WTC11 (cell line): Measurements from ENCODE around the gene MMAB. TPM values are rescaled to one million over a fixed set of nuclear protein-coding genes. Genes with fewer than 3 reads are reported as not detected.

Experiments used
- ATAC-seq: fragments of 200-7000 bp; cut with Tn5 transposase; 2 replicates; pipeline ENCODE4 v1.10.0; 2021; ENCODE audit warnings: mild to moderate bottlenecking, moderate library complexity
- CTCF ChIA-PET: fragments of 300-600 bp; sonication (Branson Sonifier 250); formaldehyde crosslinking; loops from one replicate; lab custom pipeline; 2021; ENCODE audit warnings: antibody characterized with exemption; lab: Charles Lee
- POLR2A ChIA-PET: fragments of 350-600 bp; sonication (Branson Sonifier 250); formaldehyde crosslinking; loops from one replicate; lab custom pipeline; 2021; ENCODE audit warnings: antibody characterized with exemption; lab: Charles Lee
- DNase-seq: peaks from one replicate; pipeline ENCODE4 v3.0.0; 2021; ENCODE audit warnings: low spot score
- H3K27ac Mint-ChIP-seq: 2 replicates; pipeline ENCODE4 v1.8.0; 2021; ENCODE audit warnings: mixed read lengths
- H3K27me3 Mint-ChIP-seq: 2 replicates; pipeline ENCODE4 v1.8.0; 2021; ENCODE audit warnings: low read depth, mild to moderate bottlenecking, moderate library complexity, mixed read lengths
- H3K36me3 Mint-ChIP-seq: 2 replicates; pipeline ENCODE4 v1.8.0; 2021; ENCODE audit warnings: mixed read lengths
- H3K4me1 Mint-ChIP-seq: 2 replicates; pipeline ENCODE4 v1.8.0; 2022; ENCODE audit warnings: mixed read lengths
- H3K4me3 Mint-ChIP-seq: 2 replicates; pipeline ENCODE4 v1.8.0; 2021; ENCODE audit warnings: mild to moderate bottlenecking, moderate library complexity, mixed read lengths
- H3K9me3 Mint-ChIP-seq: 2 replicates; pipeline ENCODE4 v1.8.0; 2021; ENCODE audit warnings: mixed read lengths
- ELF4 ChIP-seq: sonication (generic); formaldehyde crosslinking; IDR thresholded peaks from 2 replicates; pipeline ENCODE4 v1.8.1; 2022; ENCODE audit warnings: low read depth, mild to moderate bottlenecking, moderate library complexity, missing genetic modification reagents
- GABPB1 ChIP-seq: sonication (generic); formaldehyde crosslinking; IDR thresholded peaks from 2 replicates; pipeline ENCODE4 v1.8.1; 2023; ENCODE audit warnings: mild to moderate bottlenecking, missing genetic modification reagents
- GTF2I ChIP-seq: fragments of 250-450 bp; sonication (Bioruptor Pico); conservative IDR thresholded peaks from 2 replicates; pipeline ENCODE4 v1.4.0; 2021; ENCODE audit warnings: mild to moderate bottlenecking
- KAT7 ChIP-seq: sonication (generic); formaldehyde crosslinking; IDR thresholded peaks from 2 replicates; pipeline ENCODE4 v1.8.1; 2023; ENCODE audit warnings: missing genetic modification reagents, mild to moderate bottlenecking, borderline replicate concordance
- MXD4 ChIP-seq: fragments of 250-450 bp; sonication (Bioruptor Pico); IDR thresholded peaks from 2 replicates; pipeline ENCODE4 v1.8.0; 2021; ENCODE audit warnings: mild to moderate bottlenecking, moderate library complexity, borderline replicate concordance
- MYBL2 ChIP-seq: sonication (generic); formaldehyde crosslinking; IDR thresholded peaks from 2 replicates; pipeline ENCODE4 v1.8.1; 2023; ENCODE audit warnings: mild to moderate bottlenecking, moderate library complexity, missing genetic modification reagents
- NR2C2 ChIP-seq: sonication (generic); formaldehyde crosslinking; IDR thresholded peaks from 2 replicates; pipeline ENCODE4 v1.8.0; 2022; ENCODE audit warnings: mild to moderate bottlenecking, missing genetic modification reagents
- OVOL2 ChIP-seq: fragments of 250-450 bp; sonication (Bioruptor Pico); IDR thresholded peaks from 2 replicates; pipeline ENCODE4 v1.9.0; 2021; ENCODE audit warnings: mild to moderate bottlenecking, borderline replicate concordance
- RORB ChIP-seq: fragments of 250-450 bp; sonication (Bioruptor Pico); IDR thresholded peaks from 2 replicates; pipeline ENCODE4 v1.9.0; 2021; ENCODE audit warnings: mild to moderate bottlenecking
- SMAD4 ChIP-seq: sonication (generic); formaldehyde crosslinking; IDR thresholded peaks from 2 replicates; pipeline ENCODE4 v1.8.0; 2022; ENCODE audit warnings: mild to moderate bottlenecking, missing genetic modification reagents
- TEAD4 ChIP-seq: sonication (generic); formaldehyde crosslinking; IDR thresholded peaks from 2 replicates; pipeline ENCODE4 v1.8.0; 2022; ENCODE audit warnings: mild to moderate bottlenecking, missing genetic modification reagents
- ZBTB21 ChIP-seq: sonication (generic); formaldehyde crosslinking; IDR thresholded peaks from 2 replicates; pipeline ENCODE4 v1.8.1; 2023; ENCODE audit warnings: mild to moderate bottlenecking, missing genetic modification reagents, borderline replicate concordance
- ZNF232 ChIP-seq: sonication (generic); formaldehyde crosslinking; IDR thresholded peaks from 2 replicates; pipeline ENCODE4 v1.8.0; 2022; ENCODE audit warnings: mild to moderate bottlenecking, missing genetic modification reagents
- ZNF317 ChIP-seq: sonication (generic); formaldehyde crosslinking; IDR thresholded peaks from 2 replicates; pipeline ENCODE4 v1.8.1; 2023; ENCODE audit warnings: low read depth, mild to moderate bottlenecking, moderate library complexity, missing genetic modification reagents, borderline replicate concordance
- total RNA-seq: library from RNA; stranded (reverse); gene quantifications from 3 replicates; pipeline ENCODE4 v1.2.3, GENCODE V29; 2021
- TF ChIP-seq, protein P1 (sequence below): fragments of 250-450 bp; sonication (Bioruptor Pico); IDR thresholded peaks from 2 replicates; pipeline ENCODE4 v1.9.0; 2021; ENCODE audit warnings: mild to moderate bottlenecking, borderline replicate concordance
- TF ChIP-seq, protein P2 (sequence below): fragments of 250-450 bp; sonication (Bioruptor Pico); IDR thresholded peaks from 2 replicates; pipeline ENCODE4 v1.8.0; 2021; ENCODE audit warnings: mild to moderate bottlenecking
- TF ChIP-seq, protein P3 (sequence below): sonication (generic); formaldehyde crosslinking; IDR thresholded peaks from 2 replicates; pipeline ENCODE4 v1.8.1; 2023; ENCODE audit warnings: mild to moderate bottlenecking, moderate library complexity, missing genetic modification reagents
- TF ChIP-seq, protein P4 (sequence below): sonication (generic); formaldehyde crosslinking; IDR thresholded peaks from 2 replicates; pipeline ENCODE4 v1.8.1; 2022; ENCODE audit warnings: missing genetic modification reagents, borderline replicate concordance
- TF ChIP-seq, protein P5 (sequence below): fragments of 250-450 bp; sonication (Bioruptor Pico); IDR thresholded peaks from 2 replicates; pipeline ENCODE4 v2.1.2; 2022; ENCODE audit warnings: mild to moderate bottlenecking, moderate library complexity
- TF ChIP-seq, protein P6 (sequence below): fragments of 250-450 bp; sonication (Bioruptor Pico); IDR thresholded peaks from 2 replicates; pipeline ENCODE4 v1.9.0; 2021; ENCODE audit warnings: mild to moderate bottlenecking

The MMAB gene
- total RNA-seq, 1 experiment from 2014 or later: 22.0 TPM

DNA sequence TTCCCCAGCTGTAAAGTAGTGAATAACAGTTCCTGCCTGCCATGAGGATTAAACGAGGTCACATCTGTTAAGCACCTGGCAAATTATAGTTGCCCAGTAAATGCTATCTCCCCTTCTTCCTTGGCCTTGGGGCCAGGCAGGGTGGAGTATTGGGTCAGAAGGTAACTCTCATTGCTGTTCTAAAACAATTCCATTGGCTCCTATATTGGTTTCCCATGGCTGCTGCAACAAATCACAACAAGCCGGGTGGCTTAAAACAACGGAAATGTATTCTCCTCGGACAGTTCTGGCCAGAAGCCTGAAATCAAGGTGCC lies 31.9 kb downstream of the MMAB start:
- ChIA-PET POLR2A (no interaction called here), CTCF (interaction anchor here (1.0 to 1.1 kb wide), 2 partner anchors 22 to 107 kb away, joined by 3 read pairs; no protein-coding TSS in a partner anchor)
- DNase-seq (no peak), ATAC-seq (no peak)
- no peaks in the 10 kb centered on the region for H3K9me3 Mint-ChIP-seq
- H3K36me3 Mint-ChIP-seq: no peaks in the 10 kb centered on the region
- H3K27ac Mint-ChIP-seq: no peak overlapping the region
- no peak overlapping the region for H3K4me3 Mint-ChIP-seq
- no peaks in the 10 kb centered on the region for H3K4me1 Mint-ChIP-seq
- no peaks in the 10 kb centered on the region; the same call in 1 of the 2 replicates for H3K27me3 Mint-ChIP-seq
- TF ChIP-seq KAT7 (CRISPR knock-in tag): no peak

DNA sequence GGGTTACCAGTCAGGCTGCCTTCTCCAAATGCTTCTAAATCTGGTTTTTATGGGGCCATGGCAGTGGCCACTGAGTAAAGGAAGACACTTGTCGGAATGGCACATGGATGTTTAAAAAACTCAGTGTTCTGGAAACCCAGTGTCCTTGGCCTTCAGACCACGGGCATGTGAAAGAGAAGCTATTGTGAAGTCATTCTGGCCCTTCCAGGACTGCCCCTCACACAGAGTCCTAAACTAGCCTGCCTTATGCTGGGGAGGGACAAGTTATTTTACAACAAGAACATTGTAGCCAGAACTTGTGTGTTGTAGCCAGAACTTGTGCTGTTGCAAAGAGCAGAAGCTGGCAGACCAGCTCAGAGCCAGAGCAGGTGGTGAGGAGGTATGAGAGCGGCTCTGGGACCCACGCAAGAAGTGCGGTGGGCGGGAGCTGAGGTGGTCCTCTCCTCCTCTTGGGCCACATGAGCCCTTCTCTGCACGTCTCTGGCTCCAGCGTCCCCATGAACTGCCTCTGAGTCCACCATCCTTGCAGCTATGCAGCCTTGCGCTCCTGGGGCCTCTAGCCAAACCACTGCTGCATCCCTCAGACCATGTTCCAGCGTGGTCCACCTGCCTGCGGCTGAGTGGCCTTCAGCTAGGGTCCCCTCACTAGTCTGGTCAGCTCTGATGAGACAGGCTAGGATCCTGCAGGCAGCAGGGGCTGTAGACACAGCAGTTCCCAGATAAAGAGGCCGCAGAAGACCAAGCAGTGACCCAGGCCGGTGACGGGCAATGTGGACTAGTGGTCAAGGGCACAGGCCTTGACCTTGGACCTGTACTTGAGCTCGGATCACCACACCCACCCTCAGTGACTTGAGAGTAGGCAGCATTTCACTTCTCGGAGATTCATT lies 32.5 kb downstream of the MMAB start:
- ChIA-PET POLR2A (no interaction called here), CTCF (interaction anchor here (0.7 to 1.1 kb wide), 3 partner anchors 22 to 113 kb away, joined by 3 to 4 read pairs (median 3); no protein-coding TSS in a partner anchor)
- ATAC-seq (no peak), DNase-seq (no peak)
- Mint-ChIP-seq H3K36me3 (no peaks in the 10 kb centered on the region), H3K9me3 (no peaks in the 10 kb centered on the region), H3K27ac (no peak overlapping the region), H3K27me3 (no peaks in the 10 kb centered on the region; the same call in 1 of the 2 replicates), H3K4me1 (no peaks in the 10 kb centered on the region), H3K4me3 (no peak overlapping the region)
- TF ChIP-seq ELF4 (CRISPR knock-in tag): no peak
- no peak for TF ChIP-seq MXD4 (CRISPR knock-in tag)
- TF ChIP-seq, protein P1, sequence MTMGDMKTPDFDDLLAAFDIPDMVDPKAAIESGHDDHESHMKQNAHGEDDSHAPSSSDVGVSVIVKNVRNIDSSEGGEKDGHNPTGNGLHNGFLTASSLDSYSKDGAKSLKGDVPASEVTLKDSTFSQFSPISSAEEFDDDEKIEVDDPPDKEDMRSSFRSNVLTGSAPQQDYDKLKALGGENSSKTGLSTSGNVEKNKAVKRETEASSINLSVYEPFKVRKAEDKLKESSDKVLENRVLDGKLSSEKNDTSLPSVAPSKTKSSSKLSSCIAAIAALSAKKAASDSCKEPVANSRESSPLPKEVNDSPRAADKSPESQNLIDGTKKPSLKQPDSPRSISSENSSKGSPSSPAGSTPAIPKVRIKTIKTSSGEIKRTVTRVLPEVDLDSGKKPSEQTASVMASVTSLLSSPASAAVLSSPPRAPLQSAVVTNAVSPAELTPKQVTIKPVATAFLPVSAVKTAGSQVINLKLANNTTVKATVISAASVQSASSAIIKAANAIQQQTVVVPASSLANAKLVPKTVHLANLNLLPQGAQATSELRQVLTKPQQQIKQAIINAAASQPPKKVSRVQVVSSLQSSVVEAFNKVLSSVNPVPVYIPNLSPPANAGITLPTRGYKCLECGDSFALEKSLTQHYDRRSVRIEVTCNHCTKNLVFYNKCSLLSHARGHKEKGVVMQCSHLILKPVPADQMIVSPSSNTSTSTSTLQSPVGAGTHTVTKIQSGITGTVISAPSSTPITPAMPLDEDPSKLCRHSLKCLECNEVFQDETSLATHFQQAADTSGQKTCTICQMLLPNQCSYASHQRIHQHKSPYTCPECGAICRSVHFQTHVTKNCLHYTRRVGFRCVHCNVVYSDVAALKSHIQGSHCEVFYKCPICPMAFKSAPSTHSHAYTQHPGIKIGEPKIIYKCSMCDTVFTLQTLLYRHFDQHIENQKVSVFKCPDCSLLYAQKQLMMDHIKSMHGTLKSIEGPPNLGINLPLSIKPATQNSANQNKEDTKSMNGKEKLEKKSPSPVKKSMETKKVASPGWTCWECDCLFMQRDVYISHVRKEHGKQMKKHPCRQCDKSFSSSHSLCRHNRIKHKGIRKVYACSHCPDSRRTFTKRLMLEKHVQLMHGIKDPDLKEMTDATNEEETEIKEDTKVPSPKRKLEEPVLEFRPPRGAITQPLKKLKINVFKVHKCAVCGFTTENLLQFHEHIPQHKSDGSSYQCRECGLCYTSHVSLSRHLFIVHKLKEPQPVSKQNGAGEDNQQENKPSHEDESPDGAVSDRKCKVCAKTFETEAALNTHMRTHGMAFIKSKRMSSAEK (CRISPR knock-in tag): no peak
- TF ChIP-seq MYBL2 (CRISPR knock-in tag): no peak
- TF ChIP-seq, protein P2, sequence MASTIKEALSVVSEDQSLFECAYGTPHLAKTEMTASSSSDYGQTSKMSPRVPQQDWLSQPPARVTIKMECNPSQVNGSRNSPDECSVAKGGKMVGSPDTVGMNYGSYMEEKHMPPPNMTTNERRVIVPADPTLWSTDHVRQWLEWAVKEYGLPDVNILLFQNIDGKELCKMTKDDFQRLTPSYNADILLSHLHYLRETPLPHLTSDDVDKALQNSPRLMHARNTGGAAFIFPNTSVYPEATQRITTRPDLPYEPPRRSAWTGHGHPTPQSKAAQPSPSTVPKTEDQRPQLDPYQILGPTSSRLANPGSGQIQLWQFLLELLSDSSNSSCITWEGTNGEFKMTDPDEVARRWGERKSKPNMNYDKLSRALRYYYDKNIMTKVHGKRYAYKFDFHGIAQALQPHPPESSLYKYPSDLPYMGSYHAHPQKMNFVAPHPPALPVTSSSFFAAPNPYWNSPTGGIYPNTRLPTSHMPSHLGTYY (CRISPR knock-in tag): no peak
- TF ChIP-seq, protein P3, sequence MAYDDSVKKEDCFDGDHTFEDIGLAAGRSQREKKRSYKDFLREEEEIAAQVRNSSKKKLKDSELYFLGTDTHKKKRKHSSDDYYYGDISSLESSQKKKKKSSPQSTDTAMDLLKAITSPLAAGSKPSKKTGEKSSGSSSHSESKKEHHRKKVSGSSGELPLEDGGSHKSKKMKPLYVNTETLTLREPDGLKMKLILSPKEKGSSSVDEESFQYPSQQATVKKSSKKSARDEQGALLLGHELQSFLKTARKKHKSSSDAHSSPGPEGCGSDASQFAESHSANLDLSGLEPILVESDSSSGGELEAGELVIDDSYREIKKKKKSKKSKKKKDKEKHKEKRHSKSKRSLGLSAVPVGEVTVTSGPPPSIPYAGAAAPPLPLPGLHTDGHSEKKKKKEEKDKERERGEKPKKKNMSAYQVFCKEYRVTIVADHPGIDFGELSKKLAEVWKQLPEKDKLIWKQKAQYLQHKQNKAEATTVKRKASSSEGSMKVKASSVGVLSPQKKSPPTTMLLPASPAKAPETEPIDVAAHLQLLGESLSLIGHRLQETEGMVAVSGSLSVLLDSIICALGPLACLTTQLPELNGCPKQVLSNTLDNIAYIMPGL (CRISPR knock-in tag): no peak
- TF ChIP-seq ZNF317 (CRISPR knock-in tag): no peak
- TF ChIP-seq SMAD4 (CRISPR knock-in tag): no peak
- TF ChIP-seq ZNF232: no peak
- TF ChIP-seq, protein P4, sequence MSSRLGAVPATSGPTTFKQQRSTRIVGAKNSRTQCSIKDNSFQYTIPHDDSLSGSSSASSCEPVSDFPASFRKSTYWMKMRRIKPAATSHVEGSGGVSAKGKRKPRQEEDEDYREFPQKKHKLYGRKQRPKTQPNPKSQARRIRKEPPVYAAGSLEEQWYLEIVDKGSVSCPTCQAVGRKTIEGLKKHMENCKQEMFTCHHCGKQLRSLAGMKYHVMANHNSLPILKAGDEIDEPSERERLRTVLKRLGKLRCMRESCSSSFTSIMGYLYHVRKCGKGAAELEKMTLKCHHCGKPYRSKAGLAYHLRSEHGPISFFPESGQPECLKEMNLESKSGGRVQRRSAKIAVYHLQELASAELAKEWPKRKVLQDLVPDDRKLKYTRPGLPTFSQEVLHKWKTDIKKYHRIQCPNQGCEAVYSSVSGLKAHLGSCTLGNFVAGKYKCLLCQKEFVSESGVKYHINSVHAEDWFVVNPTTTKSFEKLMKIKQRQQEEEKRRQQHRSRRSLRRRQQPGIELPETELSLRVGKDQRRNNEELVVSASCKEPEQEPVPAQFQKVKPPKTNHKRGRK (CRISPR knock-in tag): no peak
- TF ChIP-seq GABPB1: no peak
- no peak for TF ChIP-seq ZBTB21
- no peak for TF ChIP-seq RORB (CRISPR knock-in tag)
- no peak for TF ChIP-seq NR2C2 (CRISPR knock-in tag)
- TF ChIP-seq GTF2I (CRISPR knock-in tag): no peak
- TF ChIP-seq OVOL2 (CRISPR knock-in tag): no peak
- TF ChIP-seq, protein P5, sequence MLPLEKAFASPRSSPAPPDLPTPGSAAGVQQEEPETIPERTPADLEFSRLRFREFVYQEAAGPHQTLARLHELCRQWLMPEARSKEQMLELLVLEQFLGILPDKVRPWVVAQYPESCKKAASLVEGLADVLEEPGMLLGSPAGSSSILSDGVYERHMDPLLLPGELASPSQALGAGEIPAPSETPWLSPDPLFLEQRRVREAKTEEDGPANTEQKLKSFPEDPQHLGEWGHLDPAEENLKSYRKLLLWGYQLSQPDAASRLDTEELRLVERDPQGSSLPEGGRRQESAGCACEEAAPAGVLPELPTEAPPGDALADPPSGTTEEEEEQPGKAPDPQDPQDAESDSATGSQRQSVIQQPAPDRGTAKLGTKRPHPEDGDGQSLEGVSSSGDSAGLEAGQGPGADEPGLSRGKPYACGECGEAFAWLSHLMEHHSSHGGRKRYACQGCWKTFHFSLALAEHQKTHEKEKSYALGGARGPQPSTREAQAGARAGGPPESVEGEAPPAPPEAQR (CRISPR knock-in tag): no peak
- TF ChIP-seq, protein P6, sequence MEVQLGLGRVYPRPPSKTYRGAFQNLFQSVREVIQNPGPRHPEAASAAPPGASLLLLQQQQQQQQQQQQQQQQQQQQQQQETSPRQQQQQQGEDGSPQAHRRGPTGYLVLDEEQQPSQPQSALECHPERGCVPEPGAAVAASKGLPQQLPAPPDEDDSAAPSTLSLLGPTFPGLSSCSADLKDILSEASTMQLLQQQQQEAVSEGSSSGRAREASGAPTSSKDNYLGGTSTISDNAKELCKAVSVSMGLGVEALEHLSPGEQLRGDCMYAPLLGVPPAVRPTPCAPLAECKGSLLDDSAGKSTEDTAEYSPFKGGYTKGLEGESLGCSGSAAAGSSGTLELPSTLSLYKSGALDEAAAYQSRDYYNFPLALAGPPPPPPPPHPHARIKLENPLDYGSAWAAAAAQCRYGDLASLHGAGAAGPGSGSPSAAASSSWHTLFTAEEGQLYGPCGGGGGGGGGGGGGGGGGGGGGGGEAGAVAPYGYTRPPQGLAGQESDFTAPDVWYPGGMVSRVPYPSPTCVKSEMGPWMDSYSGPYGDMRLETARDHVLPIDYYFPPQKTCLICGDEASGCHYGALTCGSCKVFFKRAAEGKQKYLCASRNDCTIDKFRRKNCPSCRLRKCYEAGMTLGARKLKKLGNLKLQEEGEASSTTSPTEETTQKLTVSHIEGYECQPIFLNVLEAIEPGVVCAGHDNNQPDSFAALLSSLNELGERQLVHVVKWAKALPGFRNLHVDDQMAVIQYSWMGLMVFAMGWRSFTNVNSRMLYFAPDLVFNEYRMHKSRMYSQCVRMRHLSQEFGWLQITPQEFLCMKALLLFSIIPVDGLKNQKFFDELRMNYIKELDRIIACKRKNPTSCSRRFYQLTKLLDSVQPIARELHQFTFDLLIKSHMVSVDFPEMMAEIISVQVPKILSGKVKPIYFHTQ (CRISPR knock-in tag): no peak
- TF ChIP-seq TEAD4 (CRISPR knock-in tag): no peak
